ENCODE data around the gene LRRC28. TPM values are rescaled to one million over a fixed set of nuclear protein-coding genes. Genes with fewer than 3 reads are reported as not detected.
"Not testable (repeated sequence)": the region's sequence is repeated elsewhere in the genome, so short reads cannot be mapped to it uniquely, and the experiment has no call there.

The LRRC28 gene
- total RNA-seq = 17.0 and 19.8 TPM in 2 replicates

- DNase-seq = peak; percentile 99
Observed at GRCh38 chr15:99250857-99251841, at the start of gene LRRC28. LRRC28 (plus strand) TSS chr15:99251481; CDS start chr15:99255958, 4,477 bp downstream.

- DNase-seq = no peak
Observed at GRCh38 chr15:99202176-99202552, 49.1 kb upstream of the LRRC28 start.

GRCh38 chr15:99207672-99208071 lies 43.6 kb upstream of the LRRC28 start:
- no peak for DNase-seq

- peak; percentile 85 for DNase-seq
Observed at GRCh38 chr15:99209326-99209725, 42.0 kb upstream of the LRRC28 start.

- DNase-seq = no peak
Observed at GRCh38 chr15:99210334-99210733, 40.9 kb upstream of the LRRC28 start.

GRCh38 chr15:99211926-99212325 lies 39.4 kb upstream of the LRRC28 start:
- DNase-seq = no peak

GRCh38 chr15:99212406-99212805 lies 38.9 kb upstream of the LRRC28 start:
- no peak for DNase-seq

- DNase-seq = peak; percentile 84
Observed at GRCh38 chr15:99213187-99213811, 38.0 kb upstream of the LRRC28 start.

- DNase-seq = peak; percentile 9
Observed at GRCh38 chr15:99224372-99225214, 26.7 kb upstream of the LRRC28 start.

- no peak for DNase-seq
Observed at GRCh38 chr15:99226802-99227201, 24.5 kb upstream of the LRRC28 start.

- no peak for DNase-seq
Observed at GRCh38 chr15:99228120-99228770, 23.0 kb upstream of the LRRC28 start.

GRCh38 chr15:99230867-99231266 lies 20.4 kb upstream of the LRRC28 start:
- DNase-seq = no peak

GRCh38 chr15:99232740-99233139 lies 18.5 kb upstream of the LRRC28 start:
- no peak for DNase-seq

GRCh38 chr15:99234160-99234559 lies 17.1 kb upstream of the LRRC28 start:
- DNase-seq = not testable (repeated sequence)

- DNase-seq = peak; percentile 22
Observed at GRCh38 chr15:99238849-99239248, 12.4 kb upstream of the LRRC28 start.

- DNase-seq = peak; percentile 26
Observed at GRCh38 chr15:99239545-99240198, 11.6 kb upstream of the LRRC28 start.

GRCh38 chr15:99241752-99242151 lies 9.5 kb upstream of the LRRC28 start:
- no peak for DNase-seq

GRCh38 chr15:99244306-99244705 lies 7.0 kb upstream of the LRRC28 start:
- DNase-seq = no peak

- no peak for DNase-seq
Observed at GRCh38 chr15:99247062-99247461, 4.2 kb upstream of the LRRC28 start.

- no peak for DNase-seq
Observed at GRCh38 chr15:99248000-99248715, 3.1 kb upstream of the LRRC28 start.

- peak; percentile 92 for DNase-seq
Observed at GRCh38 chr15:99249270-99249841, 1.9 kb upstream of the LRRC28 start, which contains the start of gene TTC23. TTC23 (minus strand) TSS chr15:99249581; CDS start chr15:99228712, 20,869 bp downstream.
